ENCODE measurements around the gene RFC5.
"Not testable (repeated sequence)": the region's sequence is repeated elsewhere in the genome, so short reads cannot be mapped to it uniquely, and the experiment has no call there.

The RFC5 gene

DNA sequence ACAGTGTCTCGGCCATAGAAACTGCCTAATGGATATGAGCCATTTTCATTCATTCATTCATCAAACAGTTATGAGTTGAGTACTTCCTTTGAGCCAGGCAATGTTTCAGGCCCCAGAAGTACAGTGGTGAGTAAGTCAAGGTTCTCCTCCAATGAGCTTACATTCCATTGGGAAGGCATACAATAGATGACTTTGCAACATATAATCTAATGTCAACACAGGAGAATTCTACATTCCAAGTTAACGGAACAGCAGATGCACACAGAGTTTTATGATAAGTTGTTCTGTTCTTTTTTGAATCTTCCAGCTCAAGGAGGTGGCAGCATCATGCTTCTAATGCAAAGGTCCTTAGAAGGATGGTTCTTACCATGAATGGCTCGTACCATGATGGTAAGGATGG is 3.2 kb upstream of the RFC5 start:
- no peak for DNase-seq (ENCODE audit: low read depth in 2 of 3, low spot score in 1 of 3)

DNA sequence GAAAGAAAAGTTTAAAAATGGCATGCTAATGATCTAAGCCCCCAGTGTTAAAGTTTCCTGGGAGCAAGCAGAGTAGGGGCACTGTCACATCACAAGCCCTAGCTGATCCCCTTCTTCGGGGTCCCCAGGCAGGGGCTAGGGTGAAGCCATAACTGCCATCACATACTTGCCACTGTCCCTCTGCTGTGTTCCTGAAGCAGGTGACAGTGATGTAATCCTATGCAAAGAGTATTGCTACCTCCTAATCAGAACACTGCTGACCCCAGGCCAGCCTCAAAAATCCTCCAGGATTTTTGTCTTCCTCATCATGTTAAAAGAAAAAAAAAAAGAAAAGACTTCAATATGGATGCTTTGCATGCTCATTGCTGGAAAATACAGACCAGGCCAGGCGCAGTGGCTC is 1.2 kb upstream of the RFC5 start:
- no peak for DNase-seq (ENCODE audit: low read depth in 2 of 3, low spot score in 1 of 3)

DNA sequence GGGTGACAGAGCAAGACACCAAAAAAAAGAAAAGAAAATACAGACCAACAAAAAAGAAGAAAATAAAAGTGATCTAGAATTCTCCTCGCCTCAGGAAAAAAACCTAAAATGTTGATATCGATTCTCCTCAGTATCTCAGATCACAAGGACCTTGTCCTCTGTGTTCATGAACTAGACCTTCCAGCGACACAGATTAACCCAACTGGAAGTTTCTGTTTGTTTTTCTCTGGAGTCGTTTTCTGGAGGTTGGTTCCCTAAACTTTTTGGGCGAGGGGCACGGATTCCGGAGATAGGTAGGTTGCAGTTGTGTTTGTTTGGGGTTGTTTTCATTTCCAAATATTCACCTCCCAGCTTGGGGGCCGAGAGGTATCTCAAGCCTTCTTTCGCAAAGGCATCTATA is 559 bp upstream of the RFC5 start:
- no peak for DNase-seq (ENCODE audit: low read depth in 2 of 3, low spot score in 1 of 3)

DNA sequence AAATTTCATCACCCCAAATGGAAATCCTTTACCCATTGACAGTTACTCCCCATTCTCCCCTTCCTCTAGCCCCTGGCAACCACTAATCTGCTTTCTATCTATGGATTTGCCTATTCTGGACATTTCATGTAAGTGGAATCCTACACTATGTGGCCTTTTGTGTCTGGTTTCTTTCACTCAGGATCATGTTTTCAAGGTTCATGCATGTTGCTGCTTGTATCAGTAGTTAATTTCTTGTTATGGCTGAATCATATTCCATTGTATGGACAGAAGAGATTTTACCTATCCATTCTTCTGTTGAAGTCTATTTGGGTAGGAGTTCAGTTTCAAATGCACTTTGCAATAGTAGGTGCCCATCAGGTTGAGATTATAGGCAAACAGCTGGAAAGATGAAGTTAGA is 1.4 kb downstream of the RFC5 start:
- DNase-seq (ENCODE audit: low read depth in 2 of 3, low spot score in 1 of 3), result no peak

DNA sequence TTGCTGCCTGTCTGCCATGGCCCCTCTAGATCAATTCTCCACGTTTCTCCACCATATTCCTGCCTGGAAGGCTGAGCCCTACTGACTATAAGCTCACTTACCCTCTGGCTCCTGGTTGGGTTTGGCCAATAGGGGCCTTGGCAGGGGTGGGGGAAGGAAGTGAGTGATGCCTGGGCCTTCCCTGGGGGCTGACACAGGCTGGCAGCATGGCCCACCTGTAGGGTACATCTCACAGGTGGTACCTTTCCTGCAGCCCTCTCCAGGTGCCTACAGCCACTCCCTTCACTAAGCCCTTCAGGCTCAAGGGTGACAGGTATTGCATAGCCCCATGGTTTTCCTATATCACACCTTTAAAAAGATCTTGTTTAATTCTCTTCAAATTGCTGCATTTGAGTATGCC is 3.5 kb downstream of the RFC5 start:
- DNase-seq (ENCODE audit: low read depth in 2 of 3, low spot score in 1 of 3), result no peak

DNA sequence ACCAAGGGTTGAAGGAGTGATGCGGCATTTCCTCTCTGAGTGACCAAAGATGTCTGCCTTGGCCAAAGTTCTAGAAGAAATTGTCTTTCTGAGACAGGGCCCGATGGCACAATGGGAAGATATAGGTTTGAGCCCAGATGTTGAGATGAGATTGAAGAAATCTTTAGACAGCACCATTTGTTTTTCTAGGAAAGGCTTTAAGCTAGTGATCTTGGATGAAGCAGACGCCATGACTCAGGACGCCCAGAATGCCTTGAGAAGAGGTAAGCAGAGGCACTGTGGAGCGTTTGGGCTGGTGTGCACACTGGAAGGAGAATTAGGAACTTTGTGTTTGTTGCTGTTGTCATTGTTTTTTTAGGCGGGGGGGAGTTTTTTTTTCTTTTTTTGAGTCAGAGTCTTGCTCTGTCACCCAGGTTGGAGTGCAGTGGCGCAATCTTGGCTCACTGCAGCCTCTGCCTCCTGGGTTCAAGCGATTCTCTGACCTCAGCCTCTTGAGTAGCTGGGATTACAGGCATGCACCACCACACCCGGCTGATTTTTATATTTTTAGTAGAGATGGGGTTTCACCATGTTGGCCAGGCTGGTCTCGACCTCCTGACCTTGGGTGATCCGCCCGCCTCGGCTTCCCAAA is 5.7 kb downstream of the RFC5 start:
- DNase-seq (ENCODE audit: low read depth in 2 of 3, low spot score in 1 of 3), result not testable (repeated sequence)

DNA sequence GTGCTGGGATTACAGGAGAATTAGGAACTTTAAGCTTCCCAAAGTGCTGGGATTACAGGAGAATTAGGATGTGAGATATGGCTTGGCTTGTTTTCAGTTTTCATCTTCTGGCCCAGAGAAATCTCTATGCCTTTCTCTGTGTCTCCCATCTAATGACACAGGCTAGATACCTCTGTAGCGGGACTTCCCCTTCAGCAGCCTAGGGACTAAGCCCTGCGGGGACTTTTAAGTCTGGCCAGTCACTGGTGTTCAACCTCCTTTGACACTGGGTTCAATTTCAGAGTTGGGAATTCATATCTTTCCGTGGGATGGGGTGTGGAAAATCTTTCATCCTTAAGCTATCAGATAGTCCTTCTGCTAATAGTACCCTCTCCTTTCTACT is 6.2 kb downstream of the RFC5 start:
- DNase-seq (ENCODE audit: low read depth in 2 of 3, low spot score in 1 of 3), result no peak

DNA sequence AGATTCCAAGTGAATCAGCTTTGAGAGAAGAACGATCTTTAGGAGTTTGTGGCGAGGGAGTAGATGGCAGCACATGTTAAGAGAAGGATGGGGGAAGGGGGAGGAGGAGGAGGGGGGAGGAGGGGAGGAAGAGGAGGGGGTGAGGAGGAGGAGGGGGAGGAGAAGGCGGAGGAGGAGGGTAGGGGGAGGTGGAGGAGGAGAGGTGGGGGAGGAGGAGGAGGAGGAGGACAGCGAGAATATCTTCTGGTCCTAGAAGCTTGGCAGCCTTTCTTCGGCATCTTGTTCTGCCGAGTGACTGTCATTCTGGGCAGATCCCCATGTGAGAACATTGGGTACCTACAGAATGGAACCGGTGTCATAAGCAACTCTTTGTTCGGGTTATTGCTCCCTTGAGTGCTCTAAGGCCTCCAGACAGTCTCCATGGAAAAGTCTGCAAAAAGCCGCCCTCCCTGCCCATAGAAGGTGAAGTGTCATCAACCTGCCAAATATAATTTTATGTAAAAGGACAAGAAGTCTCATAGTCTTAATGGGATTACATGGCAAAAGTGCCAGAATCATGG is 6.9 kb downstream of the RFC5 start:
- no peak for DNase-seq (ENCODE audit: low read depth in 2 of 3, low spot score in 1 of 3)

DNA sequence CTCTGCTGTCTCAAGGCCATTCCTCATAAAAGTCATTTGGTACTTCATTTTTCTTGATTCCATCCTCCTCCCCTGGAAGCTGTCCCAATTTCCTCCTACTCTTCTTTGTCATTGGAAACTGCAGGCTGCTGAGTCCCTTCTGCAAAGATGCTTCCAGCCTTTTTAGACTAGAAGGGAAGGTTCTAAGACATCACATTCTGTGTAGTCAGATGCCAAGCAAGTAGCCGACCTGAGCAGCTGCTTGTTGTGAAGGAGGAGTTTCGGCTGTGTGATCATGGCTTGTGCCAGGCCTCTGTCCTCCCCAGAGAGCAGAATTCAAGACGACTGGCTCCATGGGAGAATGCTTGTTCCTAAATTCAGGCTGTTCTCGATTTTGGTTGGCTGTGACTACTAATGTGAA is 8.7 kb downstream of the RFC5 start:
- DNase-seq (ENCODE audit: low read depth in 2 of 3, low spot score in 1 of 3), result no peak

DNA sequence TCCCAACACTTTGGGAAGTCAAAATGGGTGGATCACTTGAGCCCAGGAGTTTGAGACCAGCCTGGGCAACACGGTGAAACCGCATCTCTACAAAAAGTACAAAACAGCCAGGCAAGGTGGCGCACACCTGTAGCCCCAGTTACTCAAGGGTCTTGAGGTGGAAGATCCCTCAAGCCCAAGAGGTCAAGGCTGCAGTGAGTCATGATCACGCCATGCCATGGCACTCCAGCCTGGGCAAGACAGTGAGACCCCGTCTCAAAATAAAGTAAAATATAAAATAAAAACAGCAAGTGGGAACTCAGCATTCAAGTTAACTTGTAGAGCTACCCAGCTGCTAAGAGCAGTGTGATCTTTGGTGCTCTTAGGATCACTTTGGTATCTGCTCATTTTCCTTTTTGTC is 12.7 kb downstream of the RFC5 start:
- no peak for DNase-seq (ENCODE audit: low read depth in 2 of 3, low spot score in 1 of 3)

DNA sequence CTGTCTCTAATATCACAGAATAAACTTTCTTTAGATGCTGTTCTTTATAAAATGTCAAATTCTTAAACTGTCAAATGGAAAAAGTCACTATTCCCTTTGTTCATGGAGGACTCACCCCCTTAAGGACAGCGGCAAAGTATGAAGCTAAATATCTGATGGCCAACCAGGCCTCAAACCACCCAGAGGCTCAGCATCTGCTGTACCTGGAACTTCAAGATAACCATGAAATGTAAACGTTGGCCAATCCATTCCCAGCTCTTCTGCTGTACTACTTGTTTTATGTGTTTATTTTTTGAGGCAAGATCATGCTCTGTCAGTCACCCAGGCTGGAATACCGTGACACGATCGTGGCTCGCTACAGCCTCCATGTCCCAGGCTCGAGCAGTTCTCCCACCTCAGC is 15.7 kb downstream of the RFC5 start:
- no peak for DNase-seq (ENCODE audit: low read depth in 2 of 3, low spot score in 1 of 3)

DNA sequence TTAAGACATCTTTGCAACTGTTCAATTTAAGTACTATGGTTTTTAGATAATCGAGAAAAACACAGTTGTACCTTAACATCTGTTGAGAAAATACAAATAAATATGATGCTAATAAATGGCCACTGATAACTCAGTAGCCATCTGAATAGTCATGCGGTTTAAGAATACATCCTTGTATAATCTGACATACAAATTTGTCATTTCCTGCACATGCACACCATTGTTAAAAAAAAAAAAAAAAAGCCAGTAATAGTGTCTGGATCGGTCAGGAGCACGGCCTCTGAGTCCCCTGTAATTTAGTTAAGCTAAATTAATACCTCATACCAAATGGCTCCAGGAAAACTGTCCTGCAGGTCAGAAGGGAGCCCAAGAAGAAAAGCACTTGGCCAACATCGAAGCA is 16.8 kb downstream of the RFC5 start:
- DNase-seq (ENCODE audit: low read depth in 2 of 3, low spot score in 1 of 3), result no peak

DNA sequence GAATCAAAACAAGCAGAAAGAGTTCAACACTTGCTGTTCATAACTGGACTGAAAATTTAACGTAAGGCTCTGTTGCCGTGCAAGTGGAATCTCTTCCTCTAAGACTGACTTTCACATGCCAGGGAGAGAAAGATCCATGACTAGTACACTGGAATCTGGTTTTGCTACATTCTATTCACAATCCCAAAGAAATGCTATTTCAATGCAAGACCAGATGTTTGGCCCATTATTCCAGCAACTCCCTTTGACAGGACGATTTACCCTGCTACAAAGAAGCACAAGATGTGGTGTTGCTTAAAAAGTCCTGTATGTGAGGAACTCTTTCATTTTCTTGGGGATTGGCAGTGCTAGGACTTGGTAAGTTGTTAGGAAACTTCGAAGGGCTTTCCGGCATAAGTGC is 17.4 kb downstream of the RFC5 start:
- DNase-seq (ENCODE audit: low read depth in 2 of 3, low spot score in 1 of 3), result no peak

DNA sequence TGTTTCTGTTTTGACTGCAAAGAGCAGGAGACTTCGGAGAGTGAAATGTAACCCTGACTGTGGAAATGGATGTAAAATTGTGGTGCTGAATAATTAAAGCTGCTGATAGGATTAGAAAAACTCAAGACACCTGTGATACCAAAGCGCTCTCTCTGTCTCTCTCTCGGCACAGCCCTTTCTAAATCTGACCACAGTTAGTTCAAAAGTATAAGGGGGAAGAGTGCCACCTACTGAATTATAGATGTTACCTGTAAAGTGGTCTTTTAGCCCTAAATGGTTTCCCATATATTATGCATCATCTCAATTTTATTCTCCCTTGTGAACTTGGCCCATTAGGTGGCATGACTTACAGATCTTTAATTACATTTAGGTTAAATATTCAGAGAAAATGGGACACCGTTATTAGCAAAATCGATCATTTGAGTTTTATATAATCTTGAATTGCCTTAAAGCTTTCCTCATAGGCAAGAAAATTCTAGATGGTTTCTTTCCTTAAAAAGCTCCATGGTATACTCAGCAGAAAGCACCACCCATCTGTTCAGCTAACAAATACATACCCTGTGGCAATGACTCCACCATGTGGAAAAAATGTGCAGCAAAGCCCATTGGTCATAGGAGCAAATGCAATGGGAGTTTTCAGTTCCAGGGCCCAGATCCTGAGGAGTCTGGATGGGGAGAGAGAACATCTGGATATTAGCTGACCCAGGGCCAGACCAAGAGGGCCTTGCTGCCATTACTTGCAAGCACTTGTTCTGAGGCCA is 18.1 kb downstream of the RFC5 start:
- DNase-seq (ENCODE audit: low read depth in 2 of 3, low spot score in 1 of 3), result no peak

DNA sequence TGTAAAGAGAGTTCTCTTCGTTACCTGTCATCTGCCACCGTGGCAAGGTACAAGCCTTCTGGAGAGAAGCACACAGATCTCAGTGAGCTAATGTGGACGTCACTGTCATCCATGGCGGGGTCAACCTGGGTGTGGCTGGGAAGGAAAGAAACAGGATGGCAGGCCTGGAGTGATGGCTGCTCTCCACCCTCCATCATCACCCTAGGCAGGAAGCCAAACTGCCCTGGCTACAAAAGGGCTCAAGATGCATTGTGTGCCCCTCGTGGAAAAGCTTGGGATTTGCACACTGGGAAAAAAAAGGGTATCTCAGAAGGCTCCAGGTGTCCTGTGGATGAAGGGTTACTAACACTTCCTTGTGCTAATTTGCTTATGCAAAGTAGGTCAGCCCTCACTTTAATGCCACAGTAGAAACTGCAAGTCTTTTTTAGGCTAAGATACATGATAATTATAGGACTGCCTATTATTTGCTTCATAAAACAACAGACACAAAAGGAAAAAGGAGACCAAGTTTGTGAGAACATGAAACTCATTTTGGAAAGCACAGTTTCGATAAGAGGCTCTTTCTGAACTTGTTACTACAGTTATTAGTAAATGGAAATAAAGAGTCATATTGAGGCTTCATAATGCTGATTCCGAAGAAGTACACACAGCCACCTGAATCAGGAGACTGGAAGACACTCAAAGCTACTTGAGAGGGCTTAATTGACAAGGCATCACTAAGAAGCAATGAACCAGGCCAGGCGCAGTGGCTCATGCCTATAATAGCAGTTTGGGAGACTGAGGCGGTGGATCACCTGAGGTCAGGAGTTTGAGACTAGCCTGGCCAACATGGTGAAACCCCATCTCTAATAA is 18.9 kb downstream of the RFC5 start:
- no peak for DNase-seq (ENCODE audit: low read depth in 2 of 3, low spot score in 1 of 3)

DNA sequence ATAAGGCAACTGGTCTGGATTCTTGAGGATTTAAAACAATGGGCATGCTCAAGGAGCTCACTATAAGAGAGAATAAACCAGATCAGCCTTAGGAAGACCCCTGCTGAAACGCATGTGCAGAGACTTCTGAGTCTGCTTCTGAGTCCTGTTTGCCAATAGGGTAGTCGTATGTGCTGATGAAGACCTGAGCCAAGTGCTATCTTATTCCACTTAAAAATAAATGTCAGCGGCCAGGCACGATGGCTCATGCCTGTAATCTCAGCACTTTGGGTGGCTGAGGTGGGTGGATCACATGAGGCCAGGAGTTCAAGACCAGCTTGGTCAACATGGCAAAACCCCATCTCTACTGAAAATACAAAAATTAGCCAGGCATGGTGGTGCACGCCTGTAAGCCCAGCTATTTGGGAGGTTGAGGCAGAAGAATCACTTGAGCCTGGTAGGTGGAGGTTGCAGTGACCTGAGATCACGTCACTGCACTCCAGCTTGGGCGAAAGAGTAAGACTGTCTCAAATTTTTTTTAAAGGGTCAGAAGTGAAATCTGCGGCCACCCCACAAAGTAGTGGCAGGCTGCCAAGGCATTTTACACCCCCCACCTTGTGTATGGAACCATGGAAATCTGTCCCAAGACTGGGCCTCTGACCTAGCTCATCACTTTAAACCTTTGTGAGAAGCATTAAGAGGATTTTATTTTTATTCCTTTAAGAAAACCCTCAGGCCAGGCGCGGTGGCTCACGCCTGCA is 20.3 kb downstream of the RFC5 start:
- no peak for DNase-seq (ENCODE audit: low read depth in 2 of 3, low spot score in 1 of 3)

DNA sequence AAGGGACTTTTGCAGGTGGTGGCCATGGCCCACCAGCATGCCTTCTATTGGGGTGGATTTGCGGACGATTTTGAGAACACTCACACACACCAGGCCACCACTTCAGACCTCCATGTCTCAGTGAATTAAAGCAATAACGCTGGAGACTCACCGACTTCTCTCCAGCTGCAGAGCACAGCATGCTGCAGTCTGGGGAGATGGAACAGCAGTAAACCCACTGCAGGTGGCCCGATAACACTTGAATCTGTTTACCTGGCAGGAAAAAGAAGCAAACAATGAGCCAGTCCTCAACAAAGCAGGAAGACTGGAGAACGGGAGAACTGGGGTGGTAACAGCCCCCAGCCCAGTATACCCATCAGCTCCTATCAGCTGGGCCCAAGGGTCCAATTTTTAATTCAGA is 21.6 kb downstream of the RFC5 start:
- DNase-seq (ENCODE audit: low read depth in 2 of 3, low spot score in 1 of 3), result no peak

DNA sequence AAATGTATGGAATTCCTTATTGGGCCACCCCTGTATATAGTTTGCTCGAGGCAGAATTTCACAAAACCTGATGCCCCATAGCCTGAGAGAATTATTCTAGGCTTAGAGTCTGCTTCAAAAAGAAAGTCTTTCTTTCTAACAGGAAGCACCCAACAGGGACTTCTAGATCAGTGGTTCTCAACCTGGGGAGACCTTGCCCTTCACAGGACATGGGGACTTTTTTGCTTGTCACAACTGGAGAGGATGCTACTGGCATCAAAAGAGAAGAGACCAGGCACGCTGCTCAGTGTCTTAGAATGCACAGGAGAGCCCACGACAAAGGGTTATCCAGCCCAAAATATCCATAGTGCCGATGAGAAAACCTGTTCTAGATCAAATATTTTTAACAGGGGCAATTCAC is 25.6 kb downstream of the RFC5 start:
- no peak for DNase-seq (ENCODE audit: low read depth in 2 of 3, low spot score in 1 of 3)

DNA sequence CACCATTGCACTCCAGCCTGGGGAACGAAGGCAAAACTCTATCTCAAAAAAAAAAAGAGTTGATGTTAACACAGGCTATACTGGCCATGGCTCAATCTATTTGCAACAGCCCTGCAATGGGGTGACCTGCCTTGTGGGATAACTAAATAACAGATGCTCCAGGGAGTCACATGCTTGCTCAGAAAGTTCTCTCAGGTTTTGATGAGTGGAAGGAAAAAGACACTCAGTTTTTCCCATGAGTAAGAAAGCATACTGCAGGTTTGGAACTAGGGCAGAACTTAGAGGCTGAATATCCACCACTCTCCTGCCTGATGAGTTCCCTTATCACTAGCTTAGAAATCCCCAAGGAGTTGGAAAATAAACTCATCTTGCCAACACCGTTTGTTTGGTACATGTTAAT is 27.6 kb downstream of the RFC5 start:
- DNase-seq (ENCODE audit: low read depth in 2 of 3, low spot score in 1 of 3), result no peak

DNA sequence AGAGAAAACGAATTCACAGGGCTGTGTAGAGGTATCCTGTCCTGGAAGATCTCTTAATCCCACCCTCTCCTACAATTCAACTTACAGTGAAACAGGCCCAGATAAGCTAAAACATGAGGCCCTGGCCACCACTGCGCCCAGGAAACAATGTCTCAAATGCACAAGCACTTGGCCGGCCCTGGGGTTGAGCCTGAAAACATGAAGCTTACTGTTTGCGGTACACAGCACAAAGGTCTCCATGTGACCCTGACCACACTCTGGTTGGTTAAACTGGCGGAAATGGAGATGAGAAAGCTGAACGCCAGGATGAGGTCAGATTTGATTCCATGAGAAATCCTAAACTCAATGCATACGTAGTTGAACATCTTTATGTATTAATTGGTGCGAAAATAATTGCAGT is 28.1 kb downstream of the RFC5 start:
- DNase-seq (ENCODE audit: low read depth in 2 of 3, low spot score in 1 of 3), result no peak

DNA sequence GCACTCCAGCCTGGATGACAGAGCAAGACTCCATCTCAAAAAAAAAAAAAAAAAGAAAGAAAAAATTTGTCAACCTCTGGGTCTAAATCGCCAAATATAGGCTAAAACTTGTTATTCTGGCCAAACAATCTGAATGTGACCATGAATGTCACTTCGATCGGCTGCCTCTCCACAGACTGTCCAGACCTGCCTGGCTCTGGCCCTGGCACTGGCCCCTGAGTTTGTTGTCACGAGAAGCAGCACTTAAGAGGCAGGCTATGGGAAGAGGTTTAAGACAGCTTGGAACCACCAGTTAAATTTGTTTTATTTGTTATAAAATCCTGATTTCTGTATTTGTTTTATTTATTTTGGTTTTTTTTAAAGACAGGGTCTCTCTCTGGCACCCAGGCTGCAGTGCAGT is 29.9 kb downstream of the RFC5 start:
- DNase-seq (ENCODE audit: low read depth in 2 of 3, low spot score in 1 of 3), result no peak
